Measurements from ENCODE around the gene UBE2N.

- TF ChIP-seq CTCF (IDR thresholded peaks at IDR 0.05; ENCODE audit: insufficient read depth, low read length, poor library complexity, severe bottlenecking) (no peak), EZH2phosphoT487 (conservative IDR thresholded peaks at IDR 0.05; ENCODE audit: low read length) (no peak)
Measured at GRCh38 chr12:93483151-93483807, 41.5 kb upstream of the UBE2N start.
